GM12892 (cell line): ENCODE measurements around the gene PFKFB3.

Experiments used
- POLR2A ChIP-seq: IDR thresholded peaks from 2 replicates; pipeline ENCODE4 v1.6.1; 2011; ENCODE audit warnings: low read depth, low read length, control low read depth
- POLR2AphosphoS5 ChIP-seq: IDR thresholded peaks from 2 replicates; pipeline ENCODE4 v1.6.1; 2011; ENCODE audit warnings: low read depth, low read length, control low read depth
- TAF1 ChIP-seq: IDR thresholded peaks from 2 replicates; pipeline ENCODE4 v1.6.1; 2011; ENCODE audit warnings: low read depth, mild to moderate bottlenecking, control low read depth, low read length, borderline replicate concordance

DNA sequence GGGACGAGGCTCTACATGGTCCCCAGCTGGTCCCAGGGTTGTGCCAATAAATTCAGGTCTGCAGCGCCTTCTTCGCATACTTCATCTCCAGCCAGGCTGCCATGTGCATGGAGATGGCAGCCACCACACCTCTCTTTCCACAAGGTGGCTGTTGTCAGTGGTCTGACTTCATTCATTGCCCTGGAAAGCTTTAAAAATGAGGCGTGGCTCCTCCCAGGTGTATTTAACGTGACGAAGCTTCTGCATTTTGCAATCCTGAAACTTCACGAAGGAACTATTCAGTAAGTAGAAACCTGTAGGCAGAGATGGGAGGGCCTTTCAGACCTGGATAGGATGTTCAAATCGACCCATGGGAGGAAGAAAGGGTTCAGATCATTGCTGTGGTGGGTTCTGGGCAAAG, 53.7 kb downstream of the PFKFB3 start:
- TF ChIP-seq POLR2AphosphoS5 (no peak), POLR2A (no peak), TAF1 (no peak)
